ENCODE data around the gene TDRKH.

TDRKH gene

DNA sequence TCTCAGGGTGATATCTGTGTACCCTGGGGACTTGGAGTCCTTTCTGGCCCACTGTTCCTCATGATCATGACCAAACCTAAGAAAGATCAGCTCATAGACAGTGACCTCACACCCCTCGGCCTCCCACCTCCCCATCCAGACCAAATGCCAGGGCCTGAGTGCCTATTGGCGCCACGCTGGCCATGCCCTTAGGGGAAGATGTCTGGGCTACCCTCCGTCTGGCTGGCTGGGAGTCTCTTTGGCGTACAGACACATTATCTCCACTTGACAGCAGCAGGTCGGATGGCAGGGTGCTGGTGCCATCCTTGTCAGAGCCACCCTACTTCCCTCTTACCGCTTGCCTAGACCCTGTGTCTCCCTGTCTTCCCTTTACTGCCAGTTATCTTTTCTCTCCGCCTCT is 32.9 kb upstream of the TDRKH start:
- DNase-seq (ENCODE audit: low read depth in 1 of 2, low spot score in 1 of 2): no peak

DNA sequence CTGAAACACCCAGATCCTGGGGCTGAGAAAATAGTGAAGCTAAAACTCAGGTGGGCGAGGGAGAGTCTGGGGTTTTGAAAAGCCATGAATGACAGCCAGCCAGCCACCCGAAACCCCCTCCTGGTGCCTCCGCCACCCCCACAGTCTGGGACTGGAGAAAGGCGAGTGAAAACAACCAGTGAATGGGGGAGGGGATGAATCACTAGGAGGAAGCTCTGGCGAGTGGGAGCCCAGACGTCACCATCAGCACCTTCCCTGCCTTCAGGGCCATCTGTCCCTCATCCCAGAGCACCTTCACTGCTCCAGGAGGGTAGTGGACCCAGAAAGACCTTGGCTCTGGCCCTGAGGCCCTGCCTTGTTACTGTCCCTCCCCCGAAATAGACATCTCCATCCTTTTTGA is 32.1 kb upstream of the TDRKH start:
- DNase-seq (ENCODE audit: low read depth in 1 of 2, low spot score in 1 of 2): no peak

DNA sequence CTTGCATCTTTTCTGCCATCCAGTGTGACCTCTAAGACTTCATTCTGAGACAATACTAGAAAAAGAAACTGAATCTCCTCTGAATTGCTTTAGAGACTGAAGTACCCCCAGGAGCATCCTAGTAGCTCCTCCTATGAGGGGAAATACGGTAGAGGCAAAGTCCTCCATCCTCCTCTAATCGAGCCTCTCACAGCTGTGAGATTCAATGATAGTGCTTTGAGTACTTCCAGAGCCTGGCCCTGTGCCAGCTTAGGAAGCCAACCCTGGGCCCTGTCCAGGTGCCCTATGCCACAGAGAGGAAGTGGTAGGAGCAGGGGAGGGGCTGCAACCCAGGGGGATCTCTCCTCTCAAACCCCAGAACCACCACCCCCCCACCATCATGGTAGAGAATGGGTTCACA is 30.6 kb upstream of the TDRKH start:
- DNase-seq (ENCODE audit: low read depth in 1 of 2, low spot score in 1 of 2): no peak

DNA sequence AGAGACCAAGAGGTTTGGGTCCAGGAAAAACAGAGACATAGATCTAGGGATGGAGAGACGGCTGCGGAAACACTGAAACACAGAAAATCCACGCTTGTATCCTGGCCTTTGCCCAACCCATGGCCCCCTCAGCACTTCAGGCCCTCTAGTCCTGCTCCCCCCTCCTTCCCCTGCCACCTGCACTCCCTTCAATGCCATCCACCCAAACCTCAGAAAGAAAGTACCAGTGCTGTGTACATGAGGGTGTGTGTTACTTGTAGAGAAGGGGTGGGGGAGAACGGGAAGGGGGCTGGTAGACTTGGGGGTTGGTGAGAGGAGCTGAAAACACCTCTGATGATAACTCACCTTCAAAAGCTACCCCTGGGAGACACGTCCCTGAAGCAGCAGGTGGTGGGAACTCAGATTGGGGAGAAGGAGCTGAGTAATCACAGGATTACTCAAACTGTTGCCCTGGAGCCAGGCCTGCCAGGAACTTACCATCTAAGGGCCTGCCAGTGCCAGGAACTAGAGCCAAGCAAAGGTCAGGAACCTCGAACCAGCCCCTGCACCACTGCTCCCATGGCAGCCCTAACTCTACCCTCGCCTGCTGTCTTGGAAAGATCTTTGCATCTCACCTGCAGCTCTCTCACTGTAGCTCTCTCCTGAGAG is 29.8 kb upstream of the TDRKH start:
- no peak for DNase-seq (ENCODE audit: low read depth in 1 of 2, low spot score in 1 of 2)

DNA sequence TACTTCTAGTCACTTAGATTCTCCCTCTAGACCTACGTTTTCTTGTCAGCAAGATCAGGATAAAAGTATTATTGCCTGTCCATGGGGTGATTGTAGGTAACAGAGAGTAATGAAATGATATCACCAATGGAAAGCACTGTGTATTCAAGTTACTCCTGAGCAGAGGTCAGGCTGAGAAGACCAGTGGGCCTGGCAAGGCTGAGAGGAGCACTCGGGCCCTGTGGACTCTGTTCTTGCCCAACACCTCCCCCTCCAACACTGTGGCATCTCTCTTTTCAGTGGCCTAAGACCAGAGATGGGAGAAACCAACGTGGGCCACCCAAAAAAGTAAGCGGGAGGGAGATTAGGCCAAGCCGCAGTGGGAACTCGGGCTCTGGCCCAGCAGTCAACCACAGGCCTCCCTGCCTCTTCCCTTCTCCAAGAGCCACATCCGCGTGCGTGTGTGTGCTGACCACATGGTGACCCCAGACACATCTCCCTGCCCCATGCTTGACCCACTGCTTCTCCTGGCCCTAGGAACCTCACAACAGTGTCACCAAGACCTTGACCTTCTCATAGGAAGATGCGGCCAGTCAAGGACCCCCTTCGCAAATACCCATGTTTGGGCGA is 29.0 kb upstream of the TDRKH start:
- no peak for DNase-seq (ENCODE audit: low read depth in 1 of 2, low spot score in 1 of 2)

DNA sequence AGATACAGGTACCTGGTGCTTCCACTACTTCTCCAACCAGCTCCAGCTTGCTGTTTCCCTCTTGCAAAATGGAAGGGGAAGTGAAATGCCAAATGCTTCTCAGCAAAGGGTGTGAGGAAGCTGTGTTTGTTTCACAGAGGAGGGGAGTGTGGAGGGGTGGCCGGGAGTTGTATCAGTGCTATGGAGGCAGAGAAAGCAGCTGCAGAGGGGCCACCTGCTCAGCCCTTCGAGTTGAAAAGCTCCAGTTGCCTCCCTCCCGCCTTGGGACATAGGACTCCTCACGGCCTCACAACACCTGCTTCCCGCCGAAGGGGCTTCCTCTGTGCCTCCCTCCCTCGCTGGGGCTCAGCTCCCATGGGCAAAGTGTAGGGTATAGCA is 27.0 kb upstream of the TDRKH start:
- DNase-seq (ENCODE audit: low read depth in 1 of 2, low spot score in 1 of 2): no peak

DNA sequence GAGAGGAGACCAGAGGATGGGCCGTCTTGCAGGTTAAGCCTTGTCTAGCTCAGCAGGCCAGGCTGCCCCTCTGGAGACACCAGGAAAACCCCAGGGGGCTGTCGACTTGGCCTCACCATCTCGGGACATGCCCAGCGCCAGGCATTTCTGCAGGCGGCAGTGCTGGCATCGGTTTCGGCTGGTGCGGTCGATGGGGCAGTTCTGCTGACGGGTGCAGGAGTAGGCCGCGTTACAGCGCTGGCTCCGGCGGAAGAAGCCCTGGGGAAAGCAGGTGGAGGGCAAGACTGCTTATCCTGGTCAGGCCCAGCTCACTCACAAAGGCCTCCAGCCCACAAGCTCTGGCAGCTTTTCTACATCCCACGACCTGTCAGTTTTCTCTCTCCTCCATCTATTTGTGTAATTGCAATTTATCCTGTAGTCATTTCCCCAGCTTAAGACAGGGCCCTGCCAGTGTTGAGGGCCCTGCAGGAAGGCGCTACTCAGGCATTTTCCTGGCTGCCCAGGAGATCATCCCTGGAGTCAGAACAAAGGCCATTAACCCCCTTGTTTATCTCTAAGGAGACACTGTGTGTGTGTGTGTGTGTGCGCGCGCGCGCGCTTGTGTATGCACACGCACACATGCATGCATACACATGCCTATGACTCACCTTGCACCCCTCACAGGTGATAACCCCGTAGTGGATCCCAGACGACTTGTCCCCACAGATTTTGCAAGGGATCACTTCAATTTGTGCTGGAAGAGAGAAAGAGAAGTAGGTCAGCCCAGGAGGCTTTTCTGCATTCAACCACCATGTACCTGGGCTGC is 26.4 kb upstream of the TDRKH start:
- DNase-seq (ENCODE audit: low read depth in 1 of 2, low spot score in 1 of 2): no peak

DNA sequence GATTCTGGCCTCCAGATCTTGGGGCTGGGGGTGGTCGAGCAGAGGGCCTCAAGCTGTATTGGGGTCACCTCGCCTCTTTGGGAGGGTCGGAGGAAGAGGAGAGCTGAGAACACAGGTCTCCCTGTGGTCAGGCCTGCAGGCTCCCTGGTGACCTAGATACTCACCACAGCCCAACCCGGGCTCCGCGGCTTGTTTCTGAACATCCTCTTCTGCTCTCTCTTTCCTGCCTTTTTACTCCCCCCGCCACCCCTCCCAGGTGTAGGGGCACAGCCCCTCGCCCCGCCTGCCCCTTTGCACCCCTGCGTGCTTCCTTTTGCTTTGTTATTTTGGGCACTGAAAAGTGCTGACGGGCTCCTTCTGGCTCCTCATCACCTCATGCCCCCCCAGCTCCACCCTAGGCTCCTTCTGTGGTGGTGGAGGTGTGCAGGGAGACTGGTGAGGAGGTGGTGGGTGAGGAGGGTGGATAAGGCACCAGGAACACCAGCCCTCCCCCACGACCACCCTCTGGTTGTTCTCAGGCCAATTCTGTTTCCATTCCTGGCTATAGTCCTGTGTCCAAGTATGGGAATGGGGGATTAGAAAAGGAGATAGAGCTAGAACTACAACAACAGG is 25.5 kb upstream of the TDRKH start:
- no peak for DNase-seq (ENCODE audit: low read depth in 1 of 2, low spot score in 1 of 2)

DNA sequence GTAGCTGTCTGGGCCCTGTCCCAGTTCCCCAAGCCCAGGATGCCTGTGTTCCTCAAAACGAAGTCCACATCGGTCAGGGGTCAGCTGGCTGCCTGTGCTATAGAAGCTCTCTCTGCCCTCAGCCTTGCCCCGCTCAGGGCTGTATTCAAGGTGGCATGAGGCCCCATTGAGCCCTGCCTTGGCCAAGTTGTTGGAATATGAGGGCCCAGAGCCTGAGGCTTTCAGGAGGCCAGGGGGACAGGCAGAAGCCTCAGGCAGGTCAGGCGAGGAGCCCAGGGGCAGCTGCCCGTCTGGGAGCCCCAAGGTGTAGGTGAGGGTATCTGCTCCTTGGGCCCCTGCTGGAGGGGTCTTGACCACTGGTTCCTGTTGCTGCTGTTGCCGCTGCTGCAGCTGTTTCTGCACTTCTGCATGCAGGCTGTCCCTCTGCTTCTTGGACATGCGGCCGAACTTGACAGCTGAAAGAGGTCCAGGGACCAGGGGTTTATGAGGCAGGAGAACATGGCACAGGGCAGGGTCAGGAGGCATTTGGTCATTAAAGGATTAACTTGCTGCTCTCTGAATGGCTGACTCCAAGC is 24.8 kb upstream of the TDRKH start:
- no peak for DNase-seq (ENCODE audit: low read depth in 1 of 2, low spot score in 1 of 2)

DNA sequence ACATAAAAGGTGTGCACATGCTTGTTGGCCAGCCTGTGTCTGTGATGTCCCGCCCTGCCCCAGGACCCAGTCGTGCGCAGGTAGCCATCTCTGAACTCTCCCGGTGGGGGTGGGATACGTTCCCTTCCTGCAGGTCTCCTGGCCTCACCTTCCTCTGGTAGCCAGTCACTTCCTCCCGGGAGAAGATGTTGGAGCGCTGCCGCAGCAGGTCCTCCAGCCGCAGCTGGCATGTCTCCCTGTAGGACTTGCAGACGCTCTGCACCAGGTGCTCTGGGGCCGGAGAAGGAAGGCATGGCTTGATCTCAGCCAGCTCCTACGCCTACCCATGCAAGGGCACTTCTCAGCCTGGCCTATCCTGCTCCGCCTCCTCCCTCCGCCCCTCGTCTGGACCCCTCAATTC is 24.1 kb upstream of the TDRKH start:
- no peak for DNase-seq (ENCODE audit: low read depth in 1 of 2, low spot score in 1 of 2)

DNA sequence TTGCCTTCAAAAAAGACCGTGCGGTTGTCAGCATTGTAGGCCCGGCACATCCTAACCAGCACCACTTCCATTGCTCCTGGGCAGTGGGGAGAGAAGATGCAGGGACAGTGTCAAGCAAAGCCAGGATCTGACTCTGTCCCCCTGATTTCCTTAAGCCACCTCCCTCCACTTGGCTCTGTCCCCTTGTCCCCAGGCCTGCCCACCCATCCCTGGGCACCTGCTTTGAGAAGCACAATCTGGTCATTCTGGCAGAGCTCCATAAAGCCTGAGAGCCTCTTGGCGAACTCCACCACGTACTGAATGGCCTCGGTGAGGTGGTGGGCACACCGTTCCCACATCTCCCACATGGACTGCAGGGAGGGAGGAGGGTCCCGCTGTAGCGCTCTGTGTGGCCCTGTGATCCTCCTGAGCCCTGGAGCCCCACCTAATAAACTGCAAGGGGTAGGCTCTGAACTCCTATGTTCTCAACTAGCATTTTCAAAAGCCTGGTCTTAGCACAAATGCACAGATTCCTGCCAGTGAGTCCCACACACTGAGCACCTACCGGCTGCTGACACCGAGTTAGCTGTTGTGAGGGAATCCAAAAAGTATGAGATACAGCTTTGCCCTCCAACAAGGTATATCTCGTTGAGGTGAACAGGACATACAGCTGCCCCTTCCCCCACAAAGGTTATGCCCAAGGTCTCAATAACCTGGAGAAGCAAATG is 23.1 kb upstream of the TDRKH start:
- DNase-seq (ENCODE audit: low read depth in 1 of 2, low spot score in 1 of 2): no peak

DNA sequence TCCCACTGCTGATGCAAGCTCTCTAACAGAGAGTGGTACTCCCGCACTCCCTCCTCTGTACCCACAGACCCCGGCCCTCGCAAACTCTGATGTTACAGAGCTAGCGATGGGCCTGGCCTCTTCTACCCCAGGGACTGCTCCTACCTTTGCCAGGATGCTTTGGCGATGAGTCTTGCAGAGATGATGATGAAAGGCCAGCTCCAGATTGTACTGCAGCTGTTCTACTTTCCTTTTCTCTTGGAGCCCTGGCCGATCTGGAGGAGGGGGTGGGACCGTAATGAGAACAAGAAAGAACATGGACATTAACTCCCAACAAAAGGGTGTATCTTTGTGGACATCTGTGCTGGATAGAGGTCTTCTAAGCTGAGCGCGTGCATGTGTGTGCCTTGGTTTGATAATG is 20.9 kb upstream of the TDRKH start:
- no peak for DNase-seq (ENCODE audit: low read depth in 1 of 2, low spot score in 1 of 2)

DNA sequence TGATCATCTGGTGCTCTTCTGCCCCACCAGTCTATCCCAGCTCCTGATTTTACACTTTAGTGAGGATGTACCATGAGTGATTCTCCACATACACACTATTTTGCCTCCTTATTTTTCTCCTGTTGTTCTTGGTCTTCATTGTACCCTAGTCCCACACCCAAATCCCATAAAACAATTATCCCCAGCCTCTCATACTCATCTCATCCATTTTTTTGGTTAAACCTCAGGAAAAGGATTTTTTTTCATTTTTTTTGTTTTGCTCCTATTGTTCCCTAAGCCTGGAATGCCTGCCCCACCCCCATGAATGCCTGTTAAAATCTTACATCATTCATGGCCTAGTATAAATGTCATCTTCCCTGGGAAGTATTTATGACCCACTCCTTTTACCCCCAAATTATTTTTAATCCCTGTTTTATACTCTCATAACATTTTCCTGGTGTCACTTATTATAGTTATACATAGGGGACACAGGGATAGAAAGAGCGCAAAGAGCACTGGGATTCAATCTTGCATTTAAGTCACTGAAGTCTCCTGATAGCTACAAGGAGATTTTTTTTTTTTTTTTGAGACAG is 19.8 kb upstream of the TDRKH start:
- DNase-seq (ENCODE audit: low read depth in 1 of 2, low spot score in 1 of 2): no peak

DNA sequence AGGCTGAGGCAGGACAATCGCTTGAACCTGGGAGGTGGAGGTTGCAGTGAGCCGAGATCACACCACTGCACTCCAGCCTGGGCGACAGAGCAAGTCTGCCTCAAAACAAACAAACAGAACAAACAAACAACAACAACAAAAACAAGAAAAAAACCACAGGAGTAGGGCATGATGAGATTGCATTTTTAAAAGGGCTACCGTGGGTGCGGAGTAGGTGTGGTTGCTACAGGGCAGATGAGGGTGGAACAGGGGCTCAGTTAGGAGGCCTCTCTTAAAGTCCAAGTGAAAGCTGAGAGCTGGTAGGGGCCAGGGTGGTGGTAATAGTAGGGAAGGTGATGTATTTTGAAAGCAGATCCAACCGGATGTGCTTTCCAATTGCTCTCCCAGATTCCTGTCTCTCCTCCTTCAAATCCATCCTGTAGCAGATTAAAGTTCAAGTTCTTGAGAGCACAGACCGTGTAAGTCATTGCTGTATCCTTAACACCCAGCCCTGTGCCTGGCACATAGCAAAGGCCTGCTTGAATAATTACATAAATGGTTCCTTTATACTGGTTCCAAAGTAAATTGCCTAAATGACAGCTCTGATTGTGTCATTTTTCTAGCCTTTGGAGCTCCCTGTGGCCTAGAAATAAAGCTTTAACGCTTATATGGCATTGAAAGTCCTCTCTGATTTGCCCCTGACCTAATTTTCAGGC is 19.1 kb upstream of the TDRKH start:
- DNase-seq (ENCODE audit: low read depth in 1 of 2, low spot score in 1 of 2): no peak

DNA sequence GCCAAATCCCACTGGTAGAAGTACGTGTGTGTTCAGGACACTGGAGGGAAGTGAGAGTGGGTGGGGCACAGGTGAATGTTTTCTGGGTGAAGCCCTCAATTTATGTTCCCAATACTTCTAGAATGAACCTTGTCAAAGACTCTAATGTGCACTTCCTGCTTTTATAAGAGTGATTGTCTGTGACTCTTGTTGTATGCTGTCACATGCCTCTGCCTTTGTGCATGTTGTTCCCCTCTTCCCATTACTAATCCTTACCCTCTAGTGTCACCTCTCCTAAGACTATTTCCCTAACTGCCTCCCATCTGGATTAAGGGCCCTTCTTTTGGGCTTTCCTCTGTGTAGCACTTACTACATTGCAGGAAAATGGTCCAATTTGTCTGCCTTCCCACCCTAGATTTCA is 17.5 kb upstream of the TDRKH start:
- no peak for DNase-seq (ENCODE audit: low read depth in 1 of 2, low spot score in 1 of 2)

DNA sequence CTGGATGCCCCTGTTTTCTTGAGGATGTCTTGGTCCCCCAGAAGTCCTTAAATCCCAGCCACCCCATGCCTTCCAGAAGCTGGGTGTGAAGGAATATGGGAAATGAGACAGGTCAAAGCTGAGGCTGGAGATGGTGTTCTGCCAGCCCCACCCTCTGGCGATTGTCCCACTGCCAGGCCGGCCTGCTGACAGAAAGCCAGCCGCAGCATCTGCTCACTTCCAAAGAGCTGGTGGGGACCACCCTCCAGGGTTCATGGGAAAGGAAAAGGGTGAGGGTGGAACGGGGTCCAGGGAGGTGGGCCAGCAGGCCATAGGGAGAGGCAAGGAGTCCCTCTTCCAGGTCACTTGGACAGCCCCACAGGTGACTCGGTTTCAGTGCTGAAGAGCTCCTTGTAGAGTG is 16.8 kb upstream of the TDRKH start:
- DNase-seq (ENCODE audit: low read depth in 1 of 2, low spot score in 1 of 2): no peak

DNA sequence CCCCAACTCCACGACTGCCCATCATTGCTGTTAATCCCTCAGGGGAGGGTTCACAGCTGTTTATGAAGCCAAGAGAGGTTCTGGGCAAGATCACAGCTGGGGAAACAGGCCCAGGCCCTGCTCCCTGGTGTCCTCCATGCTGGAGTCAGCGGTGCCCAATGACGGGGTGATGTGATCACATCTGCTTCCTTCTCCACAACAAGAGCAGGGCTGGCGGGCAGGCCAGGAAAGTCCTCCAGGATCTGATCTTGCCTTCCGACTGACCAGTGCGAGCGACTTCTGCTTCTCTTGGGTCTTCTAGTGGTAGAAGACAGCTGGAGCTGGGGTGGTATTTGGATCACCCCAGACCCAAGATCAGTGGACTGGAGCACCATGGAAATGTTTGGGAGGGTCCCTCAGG is 15.9 kb upstream of the TDRKH start:
- no peak for DNase-seq (ENCODE audit: low read depth in 1 of 2, low spot score in 1 of 2)

DNA sequence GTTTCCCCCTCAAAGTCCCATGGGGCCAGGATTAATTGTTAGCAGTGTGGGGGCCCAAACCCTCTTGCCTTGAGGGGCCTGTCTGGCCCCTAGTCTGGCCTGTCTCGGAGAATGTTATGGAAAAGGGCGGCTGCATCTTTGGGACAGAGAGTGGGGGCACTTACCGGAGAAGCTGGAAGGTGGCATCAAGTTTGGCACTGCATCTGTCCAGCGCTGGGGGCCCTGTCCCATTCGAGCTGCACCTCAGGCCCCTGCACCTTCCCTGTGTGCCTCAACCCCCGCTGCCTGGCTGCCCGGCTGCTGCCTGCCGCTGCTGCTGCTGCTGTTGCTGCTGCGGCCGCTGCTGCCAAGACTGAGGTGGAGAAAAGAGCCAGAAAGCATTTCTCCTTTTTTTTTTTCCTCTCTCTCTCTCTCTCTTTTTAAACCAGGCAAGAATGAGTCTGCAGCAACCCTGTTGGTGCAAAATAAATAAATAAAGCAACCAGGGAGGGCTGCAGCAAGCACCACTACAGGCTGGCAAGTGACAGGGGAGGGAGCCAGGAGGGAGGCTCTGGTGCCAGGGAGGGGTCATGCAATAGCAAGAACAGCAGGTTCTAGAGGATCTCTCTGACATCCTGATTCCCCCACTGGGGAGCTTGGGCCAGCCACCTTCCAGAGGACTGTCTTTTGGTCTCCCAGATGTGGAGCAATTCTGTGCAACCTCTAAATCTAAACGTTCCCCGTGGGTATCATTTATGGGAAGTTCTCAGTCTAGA is 14.9 kb upstream of the TDRKH start, which contains the start of gene LINGO4:
LINGO4 (minus strand) TSS at position 354 of the 755 bp plus-strand sequence. CDS start 2,715 bp downstream, outside the sequence.
- no peak for DNase-seq (ENCODE audit: low read depth in 1 of 2, low spot score in 1 of 2)

DNA sequence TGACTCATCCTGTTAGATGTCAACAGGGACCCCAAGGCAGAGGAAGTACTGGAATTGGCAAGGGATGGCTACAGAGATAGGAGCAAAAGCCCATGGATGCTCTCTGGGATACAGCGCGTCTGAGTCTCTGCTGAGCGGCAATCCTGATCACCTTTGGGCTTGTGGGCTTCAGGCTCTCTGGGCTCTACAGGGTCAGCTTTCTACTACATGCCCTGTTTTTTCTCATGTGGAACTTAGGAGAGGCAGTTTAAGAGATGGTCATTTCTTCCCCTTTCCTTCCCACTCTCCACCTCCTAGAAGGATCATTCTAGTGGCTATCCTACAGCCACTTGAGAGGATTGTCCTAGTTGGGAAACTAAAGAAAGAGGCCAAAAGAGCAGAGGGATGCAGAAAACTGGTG is 13.6 kb upstream of the TDRKH start:
- no peak for DNase-seq (ENCODE audit: low read depth in 1 of 2, low spot score in 1 of 2)
